ENCODE measurements around the gene CASP7. TPM values are rescaled to one million over a fixed set of nuclear protein-coding genes. Genes with fewer than 3 reads are reported as not detected.

Gene CASP7
- total and polyA plus RNA-seq, 2 of the 8 experiments (the other 6 are each of a cell fraction or from before 2014, with no cell fraction given), result 2.3 to 4.1 TPM

DNA sequence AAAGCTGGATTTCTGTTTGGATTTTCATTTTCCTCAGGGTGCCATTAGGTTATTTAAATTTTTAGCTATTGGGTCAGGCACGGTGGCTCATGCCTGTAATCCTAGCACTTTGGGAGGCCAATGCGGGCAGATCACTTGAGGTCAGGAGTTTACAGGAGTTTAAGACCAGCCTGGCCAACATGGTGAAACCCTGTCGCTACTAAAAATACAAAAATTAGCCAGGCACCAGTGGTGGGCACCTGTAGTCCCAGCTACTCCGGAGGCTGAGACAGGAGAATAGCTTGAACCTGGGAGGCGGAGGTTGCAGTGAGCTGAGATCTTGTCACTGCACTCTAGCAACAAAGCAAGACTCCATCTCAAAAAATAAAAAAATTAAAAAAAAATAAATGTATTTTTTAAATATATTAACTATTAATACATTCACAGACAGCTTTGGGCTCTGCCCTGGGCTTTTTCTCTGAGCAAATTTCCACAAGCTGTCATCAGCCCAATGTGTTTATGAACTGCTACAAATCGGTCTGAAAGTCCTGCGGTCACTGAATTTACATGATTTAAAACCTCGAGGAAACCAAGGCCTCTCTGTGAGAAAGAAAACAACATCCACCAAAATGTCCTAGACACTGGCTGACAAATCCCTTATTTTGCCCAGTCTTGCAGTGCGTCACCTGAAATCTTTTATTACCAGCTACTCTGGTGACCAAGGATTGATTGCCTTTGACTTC lies 52.6 kb downstream of the CASP7 start:
- H3K56ac ChIP-seq (replicated peaks; ENCODE audit: insufficient read length, low read depth, low read length), result no peak overlapping the region
- H3K9ac ChIP-seq (replicated peaks in 1 of 4; ENCODE audit: extremely low read depth in 1 of 4, low read depth in 3 of 4, low read length in 3 of 4), result no peak overlapping the region
- no peak overlapping the region for H2AFZ ChIP-seq (ENCODE audit: low read length)
- peaks cover 0 to 6% (median 2%) of the 10 kb centered on the region in 4 experiments; a peak in 3 of 8 replicates for H3K36me3 ChIP-seq (ENCODE audit: control insufficient read depth in 2 of 4, insufficient read depth in 4 of 4, low read length in 3 of 4)
- H3K4me2 ChIP-seq (ENCODE audit: insufficient read depth in 1 of 2, low read depth in 2 of 2, low read length in 2 of 2), result no peak overlapping the region
- POLR2A ChIA-PET (ENCODE audit: partially characterized antibody), result no interaction called here
- H3K79me2 ChIP-seq (ENCODE audit: control insufficient read depth in 1 of 2, insufficient read depth in 2 of 2, low read length in 2 of 2), result no peaks in the 10 kb centered on the region
- no peaks in the 10 kb centered on the region for H3K27me3 ChIP-seq (replicated peaks in 1 of 4; ENCODE audit: control insufficient read depth in 3 of 4, extremely low read depth in 1 of 4, insufficient read depth in 3 of 4, low read length in 3 of 4)
- H3K23ac ChIP-seq (ENCODE audit: insufficient read length), result no peak overlapping the region
- no peaks in the 10 kb centered on the region for H3K79me1 ChIP-seq (ENCODE audit: low read depth, low read length)
- H3K4ac ChIP-seq (replicated peaks; ENCODE audit: insufficient read length, low read depth, low read length), result no peak overlapping the region
- no peak overlapping the region for H4K5ac ChIP-seq (ENCODE audit: insufficient read length, low read depth, low read length)
- no peaks in the 10 kb centered on the region for H3K9me3 ChIP-seq (ENCODE audit: insufficient read depth in 2 of 2, low read depth in 1 of 2, low read length in 1 of 2)
- no peak overlapping the region for H3K18ac ChIP-seq (ENCODE audit: extremely low read depth, low read length)
- FAIRE-seq (no peak), DNase-seq (ENCODE audit: low read depth in 1 of 2, low spot score in 2 of 2) (no peak)
- no peak overlapping the region for H3K14ac ChIP-seq (ENCODE audit: insufficient read length)
- WGBS, 2 experiments (ENCODE audit: extremely low coverage in 1 of 2, insufficient coverage in 1 of 2, insufficient read length in 1 of 2, insufficient replicate concordance in 2 of 2, low coverage in 1 of 2, low lambda C conversion rate in 2 of 2, missing lambda C conversion rate in 1 of 2), result 94% methylated on average over 9 of the region's 9 CpGs; no CpG with 5 or more reads in 1 of the 2 experiments
- H3K27ac ChIP-seq (ENCODE audit: low read depth, low read length), result no peak overlapping the region
- CTCF ChIA-PET (ENCODE audit: partially characterized antibody), result interaction anchor here (0.6 to 3.1 kb wide), 8 partner anchors 10 to 867 kb away, joined by 3 to 12 read pairs (median 3); partner anchors contain the start of gene PLEKHS1
- H3K4me3 ChIP-seq (ENCODE audit: extremely low read depth in 1 of 4, insufficient read depth in 2 of 4, low read depth in 3 of 4, low read length in 4 of 4), result no peak overlapping the region
- H4K8ac ChIP-seq (ENCODE audit: extremely low read depth, insufficient read depth, low read length), result no peak overlapping the region
- H2BK20ac ChIP-seq (ENCODE audit: low read length), result no peak overlapping the region
- H4K91ac ChIP-seq (replicated peaks; ENCODE audit: insufficient read length, low read length), result no peak overlapping the region
- no peak overlapping the region for H2BK12ac ChIP-seq (ENCODE audit: low read depth, low read length)
- H3K4me1 ChIP-seq (replicated peaks in 1 of 4; ENCODE audit: control insufficient read depth in 3 of 4, insufficient read depth in 4 of 4, low read length in 3 of 4), result peaks cover 0 to 2% (median 0%) of the 10 kb centered on the region in 4 experiments; a peak in 1 of 7 replicates
- no peak overlapping the region for H2BK15ac ChIP-seq (ENCODE audit: low read length)
- H2BK120ac ChIP-seq (replicated peaks; ENCODE audit: low read depth, low read length), result no peak overlapping the region
- no peak overlapping the region for H2BK5ac ChIP-seq (ENCODE audit: low read depth, low read length)
- no peaks in the 10 kb centered on the region for H3K23me2 ChIP-seq (ENCODE audit: low read depth, low read length)
- no peaks in the 10 kb centered on the region for H4K20me1 ChIP-seq (replicated peaks in 1 of 2; ENCODE audit: control insufficient read depth in 1 of 2, insufficient read depth in 2 of 2, low read length in 2 of 2)
- no peak overlapping the region for H2AK5ac ChIP-seq (ENCODE audit: low read depth, low read length)
- no peak for TF ChIP-seq SIRT6 (IDR thresholded peaks at IDR 0.05; ENCODE audit: low read length)
- TF ChIP-seq NRF1 (IDR thresholded peaks at IDR 0.05; ENCODE audit: low read depth, low read length), result no peak
- no peak for TF ChIP-seq MAFK (IDR thresholded peaks at IDR 0.05; ENCODE audit: low read depth, low read length)
- TF ChIP-seq SP4 (IDR thresholded peaks at IDR 0.05; ENCODE audit: low read length), result no peak
- TF ChIP-seq CHD1 (IDR thresholded peaks at IDR 0.05; ENCODE audit: low read depth, low read length), result no peak
- no peak for TF ChIP-seq KDM1A (IDR thresholded peaks at IDR 0.05; ENCODE audit: borderline replicate concordance, low read length)
- no peak for TF ChIP-seq TAF7 (optimal IDR thresholded peaks at IDR 0.05; ENCODE audit: borderline replicate concordance, low read depth, low read length)
- no peak for TF ChIP-seq KDM4A (IDR thresholded peaks at IDR 0.05; ENCODE audit: low read depth, low read length, severe bottlenecking)
- no peak for TF ChIP-seq SIN3A (conservative IDR thresholded peaks at IDR 0.05 in 1 of 2, IDR thresholded peaks at IDR 0.05 in 1 of 2; ENCODE audit: low read depth in 1 of 2, low read length in 2 of 2)
- TF ChIP-seq PHF8 (conservative IDR thresholded peaks at IDR 0.05; ENCODE audit: low read depth, low read length), result no peak
- no peak for TF ChIP-seq HDAC2 (IDR thresholded peaks at IDR 0.05; ENCODE audit: borderline replicate concordance in 1 of 2, low read depth in 2 of 2, low read length in 2 of 2)
- TF ChIP-seq CHD2 (IDR thresholded peaks at IDR 0.05; ENCODE audit: low read length), result no peak
